HepG2 (cell line): ENCODE results near the gene RABGGTA. TPM values are rescaled to one million over a fixed set of nuclear protein-coding genes. Genes with fewer than 3 reads are reported as not detected.

Experiments
- ESRRA ChIP-seq: sonication (generic); formaldehyde crosslinking; IDR thresholded peaks from 2 replicates; pipeline ENCODE4 v1.5.1; 2020; ENCODE audit warnings: mild to moderate bottlenecking, low read depth, missing genetic modification reagents
- KLF12 ChIP-seq: sonication (generic); formaldehyde crosslinking; IDR thresholded peaks from 2 replicates; pipeline ENCODE4 v1.4.0; 2020; ENCODE audit warnings: missing genetic modification reagents, borderline replicate concordance
- MAF1 ChIP-seq: sonication (generic); formaldehyde crosslinking; IDR thresholded peaks from 2 replicates; pipeline ENCODE4 v1.5.0; 2020; ENCODE audit warnings: missing genetic modification reagents, borderline replicate concordance
- NR2F6 ChIP-seq, 2 experiments: IDR thresholded peaks; 2 replicates each; pipeline ENCODE4 v1.6.1; 2016; ENCODE audit warnings: antibody characterized with exemption in 1 of 2, mild to moderate bottlenecking in 1 of 2
- SIX4 ChIP-seq: sonication (generic); formaldehyde crosslinking; IDR thresholded peaks from 2 replicates; pipeline ENCODE4 v1.4.0; 2020; ENCODE audit warnings: missing genetic modification reagents
- SNAI1 ChIP-seq: sonication (generic); formaldehyde crosslinking; IDR thresholded peaks from 2 replicates; pipeline ENCODE4 v1.5.0; 2020; ENCODE audit warnings: mild to moderate bottlenecking, missing genetic modification reagents, borderline replicate concordance
- ZKSCAN5 ChIP-seq: sonication (generic); formaldehyde crosslinking; IDR thresholded peaks from 2 replicates; pipeline ENCODE4 v1.5.1; 2020; ENCODE audit warnings: mild to moderate bottlenecking, missing genetic modification reagents
- ZNF232 ChIP-seq: sonication (generic); formaldehyde crosslinking; IDR thresholded peaks from 2 replicates; pipeline ENCODE4 v1.4.0; 2020; ENCODE audit warnings: missing genetic modification reagents, borderline replicate concordance
- ZNF260 ChIP-seq: sonication (generic); formaldehyde crosslinking; IDR thresholded peaks from 2 replicates; pipeline ENCODE4 v1.4.0; 2020; ENCODE audit warnings: missing genetic modification reagents, low read depth, mild to moderate bottlenecking, borderline replicate concordance
- ZNF383 ChIP-seq: sonication (generic); formaldehyde crosslinking; IDR thresholded peaks from 2 replicates; pipeline ENCODE4 v1.4.0; 2020; ENCODE audit warnings: missing genetic modification reagents, mild to moderate bottlenecking, borderline replicate concordance
- ZNF678 ChIP-seq: sonication (generic); formaldehyde crosslinking; IDR thresholded peaks from 2 replicates; pipeline ENCODE4 v1.4.0; 2020; ENCODE audit warnings: mild to moderate bottlenecking, missing genetic modification reagents
- ZZZ3 ChIP-seq: sonication (generic); formaldehyde crosslinking; IDR thresholded peaks from 2 replicates; pipeline ENCODE4 v1.4.0; 2020; ENCODE audit warnings: missing genetic modification reagents, mild to moderate bottlenecking, borderline replicate concordance
- polyA plus RNA-seq, 8 experiments: library from polyadenylated mRNA; depleted of rRNA in 3 of 8; stranded (reverse) in 7 of 8; unstranded in 1 of 8; fragments of >200 nt; fragmentation: Illumina TruSeq in 4 of 8; extraction: Trizol in 4 of 8; gene quantifications; 2 replicates each; pipeline versions ENCODE4 v1.2.1 to v1.2.3, GENCODE V29; 2011 to 2016; ENCODE audit warnings: low read depth in 4 of 8, missing spikeins in 1 of 8, mixed read lengths in 1 of 8; ENCODE audit not compliant: insufficient read depth in 1 of 8
- total RNA-seq, 5 experiments: library from RNA; depleted of rRNA; stranded (reverse); fragments of >200 nt; fragmentation: Illumina TruSeq; extraction: Trizol; gene quantifications; 2 replicates each; pipeline ENCODE4 v1.2.3, GENCODE V29; 2016; ENCODE audit warnings: low read depth in 1 of 5
- TF ChIP-seq, protein P1 (sequence below): sonication (generic); formaldehyde crosslinking; IDR thresholded peaks from 2 replicates; pipeline ENCODE4 v1.5.1; 2020; ENCODE audit warnings: missing genetic modification reagents, mild to moderate bottlenecking, borderline replicate concordance
- TF ChIP-seq, protein P2 (sequence below): IDR thresholded peaks from 2 replicates; pipeline ENCODE4 v1.6.1; 2016; ENCODE audit warnings: missing genetic modification reagents, missing compliant biosample characterization
- TF ChIP-seq, protein P3 (sequence below): sonication (generic); formaldehyde crosslinking; IDR thresholded peaks from 2 replicates; pipeline ENCODE4 v1.4.0; 2020; ENCODE audit warnings: missing genetic modification reagents
- TF ChIP-seq, protein P4 (sequence below): sonication (generic); formaldehyde crosslinking; IDR thresholded peaks from 2 replicates; pipeline ENCODE4 v1.4.0; 2020; ENCODE audit warnings: missing genetic modification reagents, mild to moderate bottlenecking, borderline replicate concordance
- TF ChIP-seq, protein P5 (sequence below): sonication (generic); formaldehyde crosslinking; IDR thresholded peaks from 2 replicates; pipeline ENCODE4 v1.8.0; 2022; ENCODE audit warnings: mild to moderate bottlenecking, missing genetic modification reagents
- TF ChIP-seq, protein P6 (sequence below): sonication (generic); formaldehyde crosslinking; conservative IDR thresholded peaks from 2 replicates; pipeline ENCODE4 v1.8.0; 2022; ENCODE audit warnings: missing genetic modification reagents

The RABGGTA gene
- total and polyA plus RNA-seq, 2 of the 13 experiments (the other 11 are each of a cell fraction or from before 2014, with no cell fraction given) = 57.9 to 90.8 TPM

DNA sequence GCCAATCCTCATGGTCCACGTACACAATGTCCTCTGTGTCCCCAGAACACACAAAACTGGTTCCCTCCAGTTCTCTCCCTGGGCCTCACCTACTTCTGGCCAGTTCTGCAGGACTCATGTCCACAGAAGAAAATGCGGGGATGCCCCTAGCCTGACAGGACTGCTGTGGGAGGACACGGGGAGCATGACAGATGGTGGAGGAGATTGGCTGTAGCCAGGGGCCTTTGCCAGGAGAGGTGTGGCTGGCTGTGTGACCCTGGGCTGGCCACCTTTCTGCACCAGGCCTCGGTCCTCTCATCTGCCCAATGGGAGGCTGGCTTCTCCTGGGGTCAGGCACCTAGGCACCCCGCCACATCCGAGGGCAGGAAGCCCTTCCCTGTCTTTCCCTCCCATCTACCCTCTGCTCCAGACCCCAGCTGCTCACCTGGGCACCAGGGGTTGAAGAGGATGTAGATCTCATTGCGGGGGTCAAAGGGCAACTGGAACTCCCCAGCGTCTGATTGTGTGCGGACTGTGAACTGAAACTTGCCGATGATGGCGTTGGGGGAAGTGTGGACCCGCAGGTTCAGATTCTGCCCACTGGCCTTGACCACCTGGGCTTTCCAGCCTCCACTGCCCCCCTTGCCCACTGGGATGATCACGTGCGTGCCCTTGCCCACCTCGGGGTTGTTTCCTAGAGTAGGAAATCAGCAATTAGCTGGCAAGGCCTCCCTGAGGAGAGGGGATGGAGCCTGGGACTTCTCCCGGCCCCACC is 11.2 kb downstream of the RABGGTA start (continued):
- TF ChIP-seq ZKSCAN5 (CRISPR knock-in tag) (no peak), MAF1 (CRISPR knock-in tag) (no peak), ZNF383 (no peak), NR2F6 (IDR thresholded peaks at IDR 0.05) (no peak; the same call in 1 of the 2 replicates), NR2F6 (CRISPR knock-in tag; IDR thresholded peaks at IDR 0.05) (peak; percentile 56; the same call in 1 of the 2 replicates), KLF12 (CRISPR knock-in tag) (no peak), ZZZ3 (CRISPR knock-in tag) (no peak), ZNF678 (CRISPR knock-in tag) (no peak), SIX4 (CRISPR knock-in tag) (no peak), ESRRA (CRISPR knock-in tag) (no peak), SNAI1 (CRISPR knock-in tag) (no peak), ZNF232 (CRISPR knock-in tag) (no peak), ZNF260 (CRISPR knock-in tag) (no peak)
- TF ChIP-seq, protein P1, sequence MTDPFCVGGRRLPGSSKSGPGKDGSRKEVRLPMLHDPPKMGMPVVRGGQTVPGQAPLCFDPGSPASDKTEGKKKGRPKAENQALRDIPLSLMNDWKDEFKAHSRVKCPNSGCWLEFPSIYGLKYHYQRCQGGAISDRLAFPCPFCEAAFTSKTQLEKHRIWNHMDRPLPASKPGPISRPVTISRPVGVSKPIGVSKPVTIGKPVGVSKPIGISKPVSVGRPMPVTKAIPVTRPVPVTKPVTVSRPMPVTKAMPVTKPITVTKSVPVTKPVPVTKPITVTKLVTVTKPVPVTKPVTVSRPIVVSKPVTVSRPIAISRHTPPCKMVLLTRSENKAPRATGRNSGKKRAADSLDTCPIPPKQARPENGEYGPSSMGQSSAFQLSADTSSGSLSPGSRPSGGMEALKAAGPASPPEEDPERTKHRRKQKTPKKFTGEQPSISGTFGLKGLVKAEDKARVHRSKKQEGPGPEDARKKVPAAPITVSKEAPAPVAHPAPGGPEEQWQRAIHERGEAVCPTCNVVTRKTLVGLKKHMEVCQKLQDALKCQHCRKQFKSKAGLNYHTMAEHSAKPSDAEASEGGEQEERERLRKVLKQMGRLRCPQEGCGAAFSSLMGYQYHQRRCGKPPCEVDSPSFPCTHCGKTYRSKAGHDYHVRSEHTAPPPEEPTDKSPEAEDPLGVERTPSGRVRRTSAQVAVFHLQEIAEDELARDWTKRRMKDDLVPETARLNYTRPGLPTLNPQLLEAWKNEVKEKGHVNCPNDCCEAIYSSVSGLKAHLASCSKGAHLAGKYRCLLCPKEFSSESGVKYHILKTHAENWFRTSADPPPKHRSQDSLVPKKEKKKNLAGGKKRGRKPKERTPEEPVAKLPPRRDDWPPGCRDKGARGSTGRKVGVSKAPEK (CRISPR knock-in tag) = no peak
- TF ChIP-seq, protein P2, sequence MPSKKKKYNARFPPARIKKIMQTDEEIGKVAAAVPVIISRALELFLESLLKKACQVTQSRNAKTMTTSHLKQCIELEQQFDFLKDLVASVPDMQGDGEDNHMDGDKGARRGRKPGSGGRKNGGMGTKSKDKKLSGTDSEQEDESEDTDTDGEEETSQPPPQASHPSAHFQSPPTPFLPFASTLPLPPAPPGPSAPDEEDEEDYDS (CRISPR knock-in tag) = no peak
- TF ChIP-seq, protein P3, sequence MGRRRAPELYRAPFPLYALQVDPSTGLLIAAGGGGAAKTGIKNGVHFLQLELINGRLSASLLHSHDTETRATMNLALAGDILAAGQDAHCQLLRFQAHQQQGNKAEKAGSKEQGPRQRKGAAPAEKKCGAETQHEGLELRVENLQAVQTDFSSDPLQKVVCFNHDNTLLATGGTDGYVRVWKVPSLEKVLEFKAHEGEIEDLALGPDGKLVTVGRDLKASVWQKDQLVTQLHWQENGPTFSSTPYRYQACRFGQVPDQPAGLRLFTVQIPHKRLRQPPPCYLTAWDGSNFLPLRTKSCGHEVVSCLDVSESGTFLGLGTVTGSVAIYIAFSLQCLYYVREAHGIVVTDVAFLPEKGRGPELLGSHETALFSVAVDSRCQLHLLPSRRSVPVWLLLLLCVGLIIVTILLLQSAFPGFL (CRISPR knock-in tag) = no peak
- TF ChIP-seq, protein P4, sequence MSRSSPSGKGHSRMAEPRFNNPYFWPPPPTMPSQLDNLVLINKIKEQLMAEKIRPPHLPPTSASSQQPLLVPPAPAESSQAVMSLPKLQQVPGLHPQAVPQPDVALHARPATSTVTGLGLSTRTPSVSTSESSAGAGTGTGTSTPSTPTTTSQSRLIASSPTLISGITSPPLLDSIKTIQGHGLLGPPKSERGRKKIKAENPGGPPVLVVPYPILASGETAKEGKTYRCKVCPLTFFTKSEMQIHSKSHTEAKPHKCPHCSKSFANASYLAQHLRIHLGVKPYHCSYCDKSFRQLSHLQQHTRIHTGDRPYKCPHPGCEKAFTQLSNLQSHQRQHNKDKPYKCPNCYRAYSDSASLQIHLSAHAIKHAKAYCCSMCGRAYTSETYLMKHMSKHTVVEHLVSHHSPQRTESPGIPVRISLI (CRISPR knock-in tag) = no peak
- TF ChIP-seq, protein P5, sequence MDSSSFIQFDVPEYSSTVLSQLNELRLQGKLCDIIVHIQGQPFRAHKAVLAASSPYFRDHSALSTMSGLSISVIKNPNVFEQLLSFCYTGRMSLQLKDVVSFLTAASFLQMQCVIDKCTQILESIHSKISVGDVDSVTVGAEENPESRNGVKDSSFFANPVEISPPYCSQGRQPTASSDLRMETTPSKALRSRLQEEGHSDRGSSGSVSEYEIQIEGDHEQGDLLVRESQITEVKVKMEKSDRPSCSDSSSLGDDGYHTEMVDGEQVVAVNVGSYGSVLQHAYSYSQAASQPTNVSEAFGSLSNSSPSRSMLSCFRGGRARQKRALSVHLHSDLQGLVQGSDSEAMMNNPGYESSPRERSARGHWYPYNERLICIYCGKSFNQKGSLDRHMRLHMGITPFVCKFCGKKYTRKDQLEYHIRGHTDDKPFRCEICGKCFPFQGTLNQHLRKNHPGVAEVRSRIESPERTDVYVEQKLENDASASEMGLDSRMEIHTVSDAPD (CRISPR knock-in tag) = no peak
- TF ChIP-seq, protein P6, sequence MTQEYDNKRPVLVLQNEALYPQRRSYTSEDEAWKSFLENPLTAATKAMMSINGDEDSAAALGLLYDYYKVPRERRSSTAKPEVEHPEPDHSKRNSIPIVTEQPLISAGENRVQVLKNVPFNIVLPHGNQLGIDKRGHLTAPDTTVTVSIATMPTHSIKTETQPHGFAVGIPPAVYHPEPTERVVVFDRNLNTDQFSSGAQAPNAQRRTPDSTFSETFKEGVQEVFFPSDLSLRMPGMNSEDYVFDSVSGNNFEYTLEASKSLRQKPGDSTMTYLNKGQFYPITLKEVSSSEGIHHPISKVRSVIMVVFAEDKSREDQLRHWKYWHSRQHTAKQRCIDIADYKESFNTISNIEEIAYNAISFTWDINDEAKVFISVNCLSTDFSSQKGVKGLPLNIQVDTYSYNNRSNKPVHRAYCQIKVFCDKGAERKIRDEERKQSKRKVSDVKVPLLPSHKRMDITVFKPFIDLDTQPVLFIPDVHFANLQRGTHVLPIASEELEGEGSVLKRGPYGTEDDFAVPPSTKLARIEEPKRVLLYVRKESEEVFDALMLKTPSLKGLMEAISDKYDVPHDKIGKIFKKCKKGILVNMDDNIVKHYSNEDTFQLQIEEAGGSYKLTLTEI (CRISPR knock-in tag) = no peak
